GM12875 (cell line): ENCODE data around the gene WSB1.
"Not testable (repeated sequence)": the region's sequence is repeated elsewhere in the genome, so short reads cannot be mapped to it uniquely, and the experiment has no call there.

Experiments used
- H3K4me3 ChIP-seq: one replicate; pipeline ENCODE4 v1.5.1; 2011; ENCODE audit warnings: low read depth, low read length, control low read depth
- TF ChIP-seq, protein P1 (sequence below): IDR thresholded peaks from 2 replicates; pipeline ENCODE4 v1.5.1; 2011; ENCODE audit warnings: low read depth, mild to moderate bottlenecking, control low read depth, inconsistent platforms, low read length, moderate library complexity, borderline replicate concordance; ENCODE audit not compliant: insufficient read depth

WSB1 gene

DNA sequence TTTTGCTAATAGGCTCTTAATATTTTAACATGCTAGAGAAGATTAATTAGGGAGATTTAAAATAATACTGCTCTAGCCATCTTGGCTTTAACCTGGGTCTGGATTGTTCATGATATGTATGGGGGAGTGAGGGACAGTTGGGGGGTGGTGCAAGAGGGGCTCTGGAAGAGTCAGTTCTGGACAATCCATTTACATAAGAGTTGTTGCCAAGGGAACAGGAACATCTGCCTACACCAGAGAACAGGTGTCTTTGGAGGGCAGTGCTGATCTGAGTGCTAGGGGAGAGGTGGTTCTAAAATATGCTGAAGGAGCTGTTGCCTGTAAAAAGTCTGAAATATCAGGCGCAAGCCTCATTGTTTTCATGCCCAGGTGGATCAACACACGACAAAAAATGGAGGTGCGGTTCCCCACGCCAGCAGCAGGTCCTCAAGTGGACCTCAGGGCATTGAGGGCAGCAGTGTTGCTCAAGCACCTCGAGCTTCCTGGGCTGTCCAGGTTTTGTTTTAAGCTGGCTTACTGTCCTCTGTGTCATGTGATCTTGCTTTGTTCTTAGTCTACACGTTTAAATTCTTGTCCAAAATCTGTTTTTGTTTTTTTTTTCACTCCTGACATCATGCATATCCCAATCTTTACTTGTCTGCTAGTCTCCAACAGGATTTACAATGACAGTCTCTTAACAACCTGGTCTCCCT lies 25.4 kb upstream of the WSB1 start:
- TF ChIP-seq, protein P1, sequence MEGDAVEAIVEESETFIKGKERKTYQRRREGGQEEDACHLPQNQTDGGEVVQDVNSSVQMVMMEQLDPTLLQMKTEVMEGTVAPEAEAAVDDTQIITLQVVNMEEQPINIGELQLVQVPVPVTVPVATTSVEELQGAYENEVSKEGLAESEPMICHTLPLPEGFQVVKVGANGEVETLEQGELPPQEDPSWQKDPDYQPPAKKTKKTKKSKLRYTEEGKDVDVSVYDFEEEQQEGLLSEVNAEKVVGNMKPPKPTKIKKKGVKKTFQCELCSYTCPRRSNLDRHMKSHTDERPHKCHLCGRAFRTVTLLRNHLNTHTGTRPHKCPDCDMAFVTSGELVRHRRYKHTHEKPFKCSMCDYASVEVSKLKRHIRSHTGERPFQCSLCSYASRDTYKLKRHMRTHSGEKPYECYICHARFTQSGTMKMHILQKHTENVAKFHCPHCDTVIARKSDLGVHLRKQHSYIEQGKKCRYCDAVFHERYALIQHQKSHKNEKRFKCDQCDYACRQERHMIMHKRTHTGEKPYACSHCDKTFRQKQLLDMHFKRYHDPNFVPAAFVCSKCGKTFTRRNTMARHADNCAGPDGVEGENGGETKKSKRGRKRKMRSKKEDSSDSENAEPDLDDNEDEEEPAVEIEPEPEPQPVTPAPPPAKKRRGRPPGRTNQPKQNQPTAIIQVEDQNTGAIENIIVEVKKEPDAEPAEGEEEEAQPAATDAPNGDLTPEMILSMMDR: no peak
- H3K4me3 ChIP-seq: no peak overlapping the region

DNA sequence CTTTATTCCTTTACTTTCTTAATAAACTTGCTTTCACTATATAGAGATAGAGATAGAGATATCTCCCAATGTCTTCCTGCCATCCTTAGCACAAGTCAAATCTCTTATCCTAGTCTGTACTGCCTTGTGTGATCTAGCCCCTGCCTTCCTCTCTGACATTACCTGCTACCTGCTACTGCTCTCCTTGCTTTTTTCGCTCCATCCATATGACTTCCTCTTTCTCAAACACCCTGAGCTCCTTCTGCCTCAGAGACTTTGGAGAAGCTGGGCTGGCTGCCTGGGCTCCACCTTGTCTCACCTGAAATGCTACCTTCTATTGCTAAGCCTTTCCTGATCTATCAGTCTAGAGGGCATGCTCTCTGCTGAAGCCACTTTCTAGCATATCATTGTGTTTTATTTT lies 24.7 kb upstream of the WSB1 start:
- TF ChIP-seq, protein P1: no peak

GRCh38 chr17:27269974-27270373 lies 23.9 kb upstream of the WSB1 start:
- H3K4me3 ChIP-seq: no peak overlapping the region
- TF ChIP-seq, protein P1: no peak

More for the DNA sequence above, 24.7 kb upstream of the WSB1 start:
- no peak overlapping the region for H3K4me3 ChIP-seq

DNA sequence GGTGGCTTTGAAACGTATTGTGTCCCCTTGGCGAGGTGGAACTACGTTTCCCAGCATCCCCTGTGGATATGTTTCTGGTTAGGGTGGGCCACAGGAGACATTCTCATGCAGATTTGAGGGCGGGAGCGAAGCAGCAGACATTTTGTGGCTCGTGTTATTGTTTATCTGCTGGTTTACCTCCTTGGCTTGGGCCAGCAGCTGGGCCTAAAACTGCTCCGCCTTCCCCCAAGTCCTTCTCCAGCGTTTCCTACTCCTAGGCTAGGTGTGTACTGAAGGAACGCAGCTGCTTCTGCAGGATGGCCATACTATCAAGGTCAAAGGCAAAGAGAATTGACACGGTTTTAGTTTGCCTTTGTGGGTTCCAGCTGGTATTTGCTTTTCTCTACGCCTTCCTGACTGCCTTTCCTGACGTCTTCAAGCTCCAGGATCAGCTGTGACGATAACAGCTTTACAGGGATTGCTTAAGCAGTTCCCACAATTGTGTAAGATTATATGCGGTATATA lies 17.2 kb upstream of the WSB1 start:
- no peak overlapping the region for H3K4me3 ChIP-seq
- TF ChIP-seq, protein P1: no peak

- not testable (repeated sequence) for H3K4me3 ChIP-seq
Measured at GRCh38 chr17:27279132-27279531, 14.8 kb upstream of the WSB1 start.

DNA sequence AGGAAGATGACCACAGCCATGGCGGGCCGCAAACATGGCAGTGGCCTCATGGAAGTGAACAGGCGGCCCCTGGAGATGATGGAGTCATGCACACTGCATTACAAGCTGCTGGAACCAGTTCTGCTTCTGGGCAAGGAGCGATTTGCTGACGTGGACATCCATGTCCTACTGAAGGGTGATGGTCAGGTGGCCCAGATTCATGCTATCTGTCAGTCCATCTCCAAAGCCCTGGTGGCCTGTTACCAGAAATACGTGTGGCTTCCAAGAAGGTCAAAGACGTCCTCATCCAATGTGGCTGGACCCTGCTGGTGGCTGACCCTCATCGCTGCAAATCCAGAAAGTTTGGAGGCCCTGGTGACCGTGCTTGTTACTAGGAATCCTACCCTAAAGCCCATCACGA lies 13.4 kb upstream of the WSB1 start:
- TF ChIP-seq, protein P1: no peak
- H3K4me3 ChIP-seq: no peak overlapping the region

GRCh38 chr17:27281438-27281837 lies 12.5 kb upstream of the WSB1 start:
- no peak overlapping the region for H3K4me3 ChIP-seq
- TF ChIP-seq, protein P1: no peak
